HepG2 (cell line): ENCODE measurements around the gene NAE1. TPM values are rescaled to one million over a fixed set of nuclear protein-coding genes. Genes with fewer than 3 reads are reported as not detected.
A peak's percentile ranks its signal among the peaks of the same experiment; 100 is the strongest.

ENCODE experiments used
- CBFB ChIP-seq: sonication (generic); formaldehyde crosslinking; IDR thresholded peaks from 2 replicates; pipeline ENCODE4 v1.4.0; 2020; ENCODE audit warnings: missing genetic modification reagents
- CENPT ChIP-seq: sonication (generic); formaldehyde crosslinking; IDR thresholded peaks from 2 replicates; pipeline ENCODE4 v1.8.0; 2022; ENCODE audit warnings: low read depth, mild to moderate bottlenecking, moderate library complexity, missing genetic modification reagents
- CTCF ChIP-seq: sonication (generic); formaldehyde crosslinking; IDR thresholded peaks from 2 replicates; pipeline ENCODE4 v1.5.0; 2020; ENCODE audit warnings: mild to moderate bottlenecking, missing genetic modification reagents, moderate library complexity
- ELF4 ChIP-seq: sonication (generic); formaldehyde crosslinking; IDR thresholded peaks from 2 replicates; pipeline ENCODE4 v1.5.0; 2020; ENCODE audit warnings: missing genetic modification reagents, mild to moderate bottlenecking, moderate library complexity, borderline replicate concordance
- HHEX ChIP-seq: IDR thresholded peaks from 2 replicates; pipeline ENCODE4 v1.6.1; 2016; ENCODE audit warnings: control low read depth
- JARID2 ChIP-seq: sonication (generic); formaldehyde crosslinking; IDR thresholded peaks from 2 replicates; pipeline ENCODE4 v1.8.1; 2023; ENCODE audit warnings: missing genetic modification reagents, inconsistent platforms; ENCODE audit not compliant: insufficient replicate concordance
- KDM2A ChIP-seq: sonication (generic); formaldehyde crosslinking; IDR thresholded peaks from 2 replicates; pipeline ENCODE4 v1.4.0; 2020; ENCODE audit warnings: low read depth, missing genetic modification reagents, borderline replicate concordance
- MAFK ChIP-seq, 2 experiments: IDR thresholded peaks in 1 of 2; conservative IDR thresholded peaks in 1 of 2; 2 replicates each; pipeline ENCODE4 v1.6.1; 2011; ENCODE audit warnings: improper control_type of control experiment in 2 of 2, low read length in 2 of 2
- NFYC ChIP-seq: IDR thresholded peaks from 2 replicates; pipeline ENCODE4 v1.6.1; 2016; ENCODE audit warnings: missing genetic modification reagents, missing compliant biosample characterization
- PAF1 ChIP-seq: IDR thresholded peaks from 2 replicates; pipeline ENCODE4 v1.6.1; 2016; ENCODE audit warnings: missing genetic modification reagents, missing compliant biosample characterization
- PHF8 ChIP-seq: sonication (generic); formaldehyde crosslinking; IDR thresholded peaks from 2 replicates; pipeline ENCODE4 v1.5.0; 2020; ENCODE audit warnings: missing genetic modification reagents
- RAD21 ChIP-seq: fragments of 450-650 bp; formaldehyde crosslinking; IDR thresholded peaks from 2 replicates; pipeline ENCODE4 v1.5.0; 2020; ENCODE audit warnings: mild to moderate bottlenecking
- RBM39 ChIP-seq: fragments of 200-400 bp; formaldehyde crosslinking; IDR thresholded peaks from one replicate; pipeline ENCODE4 v1.6.1; 2018; ENCODE audit warnings: antibody characterized with exemption, mild to moderate bottlenecking, low read depth, low read length; ENCODE audit not compliant: poor library complexity, severe bottlenecking
- SALL2 ChIP-seq: sonication (generic); formaldehyde crosslinking; IDR thresholded peaks from 2 replicates; pipeline ENCODE4 v1.8.1; 2023; ENCODE audit warnings: mild to moderate bottlenecking, missing genetic modification reagents, inconsistent platforms
- STAG1 ChIP-seq: sonication (generic); formaldehyde crosslinking; IDR thresholded peaks from 2 replicates; pipeline ENCODE4 v1.4.0; 2020; ENCODE audit warnings: missing genetic modification reagents
- U2AF1 ChIP-seq: fragments of 200-400 bp; formaldehyde crosslinking; optimal IDR thresholded peaks from 2 replicates; pipeline ENCODE3; 2017; ENCODE audit warnings: mild to moderate bottlenecking, low read depth, low read length
- USF2 ChIP-seq, 2 experiments: sonication (generic) in 1 of 2; formaldehyde crosslinking in 1 of 2; IDR thresholded peaks; 2 replicates each; pipeline versions ENCODE4 v1.5.1 to v1.6.1; 2011 to 2020; ENCODE audit warnings: borderline replicate concordance in 1 of 2, low read depth in 1 of 2, low read length in 1 of 2, mild to moderate bottlenecking in 1 of 2, missing genetic modification reagents in 1 of 2, moderate library complexity in 1 of 2
- XRCC5 ChIP-seq: fragments of 200-400 bp; formaldehyde crosslinking; optimal IDR thresholded peaks from 2 replicates; pipeline ENCODE3; 2017; ENCODE audit warnings: mild to moderate bottlenecking, low read length
- ZBTB3 ChIP-seq: sonication (generic); formaldehyde crosslinking; IDR thresholded peaks from 2 replicates; pipeline ENCODE4 v1.4.0; 2020; ENCODE audit warnings: low read depth, mild to moderate bottlenecking, moderate library complexity, missing genetic modification reagents, borderline replicate concordance
- ZNF143 ChIP-seq: sonication (generic); formaldehyde crosslinking; IDR thresholded peaks from 2 replicates; pipeline ENCODE4 v1.4.0; 2020; ENCODE audit warnings: missing genetic modification reagents
- ZNF441 ChIP-seq: sonication (generic); formaldehyde crosslinking; IDR thresholded peaks from 2 replicates; pipeline ENCODE4 v1.7.0; 2021; ENCODE audit warnings: missing genetic modification reagents, borderline replicate concordance
- ZNF580 ChIP-seq: IDR thresholded peaks from 2 replicates; pipeline ENCODE4 v1.6.1; 2016; ENCODE audit warnings: low read depth, borderline replicate concordance
- ZNF792 ChIP-seq: IDR thresholded peaks from 2 replicates; pipeline ENCODE4 v1.6.1; 2016
- ZNF850 ChIP-seq: sonication (generic); formaldehyde crosslinking; conservative IDR thresholded peaks from 2 replicates; pipeline ENCODE4 v1.9.0; 2021; ENCODE audit warnings: mild to moderate bottlenecking, missing genetic modification reagents
- ZSCAN29 ChIP-seq: sonication (generic); formaldehyde crosslinking; conservative IDR thresholded peaks from 2 replicates; pipeline ENCODE4 v1.4.0; 2020; ENCODE audit warnings: mild to moderate bottlenecking, missing genetic modification reagents
- polyA plus RNA-seq, 8 experiments: library from polyadenylated mRNA; depleted of rRNA in 3 of 8; stranded (reverse) in 7 of 8; unstranded in 1 of 8; fragments of >200 nt; fragmentation: Illumina TruSeq in 4 of 8; extraction: Trizol in 4 of 8; gene quantifications; 2 replicates each; pipeline versions ENCODE4 v1.2.1 to v1.2.3, GENCODE V29; 2011 to 2016; ENCODE audit warnings: low read depth in 4 of 8, missing spikeins in 1 of 8, mixed read lengths in 1 of 8; ENCODE audit not compliant: insufficient read depth in 1 of 8
- total RNA-seq, 5 experiments: library from RNA; depleted of rRNA; stranded (reverse); fragments of >200 nt; fragmentation: Illumina TruSeq; extraction: Trizol; gene quantifications; 2 replicates each; pipeline ENCODE4 v1.2.3, GENCODE V29; 2016; ENCODE audit warnings: low read depth in 1 of 5

Gene NAE1
- total and polyA plus RNA-seq, 2 of the 13 experiments (the other 11 are each of a cell fraction or from before 2014, with no cell fraction given) = 95.7 to 206 TPM

GRCh38 chr16:66849549-66849948, 18.8 kb upstream of the NAE1 start (continued):
- TF ChIP-seq CTCF (CRISPR knock-in tag) = peak; percentile 57
- no peak for TF ChIP-seq ZNF441
- no peak for TF ChIP-seq SALL2 (CRISPR knock-in tag)
- no peak for TF ChIP-seq CBFB (CRISPR knock-in tag)
- peak; percentile 49 for TF ChIP-seq RAD21
- TF ChIP-seq USF2 (IDR thresholded peaks at IDR 0.05; ENCODE audit: low read depth, low read length) = no peak
- no peak for TF ChIP-seq USF2 (CRISPR knock-in tag; IDR thresholded peaks at IDR 0.05; ENCODE audit: borderline replicate concordance)
- no peak for TF ChIP-seq PHF8 (CRISPR knock-in tag)
- peak; percentile 21 for TF ChIP-seq XRCC5
- no peak for TF ChIP-seq ZNF580
- no peak for TF ChIP-seq ZNF143 (CRISPR knock-in tag)
- 0 out of 2 replicates have a peak, but pooled peaks have one; percentile 51 for TF ChIP-seq ZNF792
- no peak for TF ChIP-seq CENPT (CRISPR knock-in tag)
- TF ChIP-seq RBM39 = no peak
- TF ChIP-seq STAG1 (CRISPR knock-in tag) = peak; percentile 57
- no peak for TF ChIP-seq JARID2 (CRISPR knock-in tag)
- TF ChIP-seq U2AF1 = no peak
- TF ChIP-seq ZBTB3 (CRISPR knock-in tag) = no peak
- no peak for TF ChIP-seq HHEX
- no peak for TF ChIP-seq NFYC (CRISPR knock-in tag)
- TF ChIP-seq KDM2A (CRISPR knock-in tag) = 0 out of 2 replicates have a peak, but pooled peaks have one; percentile 36
- no peak for TF ChIP-seq ELF4 (CRISPR knock-in tag)
- no peak for TF ChIP-seq ZNF850 (CRISPR knock-in tag)
- TF ChIP-seq ZSCAN29 (CRISPR knock-in tag) = no peak
- no peak for TF ChIP-seq MAFK (conservative IDR thresholded peaks at IDR 0.05 in 1 of 2, IDR thresholded peaks at IDR 0.05 in 1 of 2; ENCODE audit: low read length in 2 of 2)
- no peak for TF ChIP-seq PAF1 (CRISPR knock-in tag)
